Breast epithelium (tissue), 3 donors: Measurements from ENCODE around the gene BRMS1L.

Source experiments
- POLR2A ChIP-seq: fragments of 450-650 bp; IDR thresholded peaks from one replicate; pipeline ENCODE4 v1.6.1; 2016; ENCODE audit warnings: antibody characterized with exemption, mild to moderate bottlenecking, moderate library complexity
- POLR2AphosphoS5 ChIP-seq, 3 donors: sonication (generic); formaldehyde crosslinking; IDR thresholded peaks; one replicate each; pipeline ENCODE4 v1.6.1; 2017; ENCODE audit warnings: antibody characterized with exemption in 3 of 3
- TF ChIP-seq, protein P1 (sequence below), 3 donors: fragments of 450-650 bp; IDR thresholded peaks; one replicate each; pipeline ENCODE4 v1.5.1; 2016 to 2017; ENCODE audit warnings: antibody characterized with exemption in 3 of 3, mild to moderate bottlenecking in 3 of 3, moderate library complexity in 3 of 3

DNA sequence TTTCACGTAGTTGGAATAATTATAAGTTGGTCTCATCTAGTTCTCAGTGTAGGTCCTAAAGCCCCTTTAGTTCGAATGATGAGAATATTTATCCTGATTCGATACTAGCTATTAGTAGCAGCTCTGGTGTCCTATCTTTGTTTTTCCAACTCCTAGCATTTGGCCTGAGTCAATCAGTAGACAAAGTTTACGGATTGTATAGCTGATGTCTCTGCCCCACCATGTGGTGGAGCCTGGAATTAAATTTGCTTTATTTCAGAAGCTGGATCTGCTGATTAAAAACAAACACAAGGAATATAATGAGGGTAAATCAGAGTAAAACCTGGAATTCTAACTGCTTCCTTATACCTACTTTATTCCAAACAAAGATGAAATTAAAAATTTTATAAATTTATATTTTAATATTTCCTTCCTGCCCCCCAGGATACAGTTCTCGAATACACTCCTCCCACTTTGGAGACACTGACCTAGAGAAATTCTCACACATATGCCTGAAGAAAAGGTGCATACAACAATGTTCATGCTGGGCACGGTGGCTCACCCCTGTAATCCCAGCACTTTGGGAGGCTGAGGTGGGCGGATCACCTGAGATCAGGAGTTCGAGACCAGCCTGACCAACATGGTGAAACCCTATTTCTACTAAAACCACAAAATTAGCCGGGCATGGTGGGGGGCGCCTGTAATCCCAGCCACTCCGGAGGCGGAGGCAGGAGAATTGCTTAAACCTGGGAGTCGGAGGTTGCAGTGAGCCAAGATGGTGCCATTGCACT lies 7.6 kb upstream of the BRMS1L start:
- TF ChIP-seq POLR2A: no peak
- TF ChIP-seq, protein P1, sequence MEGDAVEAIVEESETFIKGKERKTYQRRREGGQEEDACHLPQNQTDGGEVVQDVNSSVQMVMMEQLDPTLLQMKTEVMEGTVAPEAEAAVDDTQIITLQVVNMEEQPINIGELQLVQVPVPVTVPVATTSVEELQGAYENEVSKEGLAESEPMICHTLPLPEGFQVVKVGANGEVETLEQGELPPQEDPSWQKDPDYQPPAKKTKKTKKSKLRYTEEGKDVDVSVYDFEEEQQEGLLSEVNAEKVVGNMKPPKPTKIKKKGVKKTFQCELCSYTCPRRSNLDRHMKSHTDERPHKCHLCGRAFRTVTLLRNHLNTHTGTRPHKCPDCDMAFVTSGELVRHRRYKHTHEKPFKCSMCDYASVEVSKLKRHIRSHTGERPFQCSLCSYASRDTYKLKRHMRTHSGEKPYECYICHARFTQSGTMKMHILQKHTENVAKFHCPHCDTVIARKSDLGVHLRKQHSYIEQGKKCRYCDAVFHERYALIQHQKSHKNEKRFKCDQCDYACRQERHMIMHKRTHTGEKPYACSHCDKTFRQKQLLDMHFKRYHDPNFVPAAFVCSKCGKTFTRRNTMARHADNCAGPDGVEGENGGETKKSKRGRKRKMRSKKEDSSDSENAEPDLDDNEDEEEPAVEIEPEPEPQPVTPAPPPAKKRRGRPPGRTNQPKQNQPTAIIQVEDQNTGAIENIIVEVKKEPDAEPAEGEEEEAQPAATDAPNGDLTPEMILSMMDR (IDR thresholded peaks at IDR 0.05): peak; percentile 50 to 66 (median 63)
- TF ChIP-seq POLR2AphosphoS5 (IDR thresholded peaks at IDR 0.05): no peak
